H1 (cell line): Measurements from ENCODE around the gene TMEM89. TPM values are rescaled to one million over a fixed set of nuclear protein-coding genes. Genes with fewer than 3 reads are reported as not detected.

ENCODE experiments used
- CTCF ChIA-PET: fragments of 300-600 bp; sonication (Branson Sonifier 250); formaldehyde crosslinking; loops from one replicate; lab custom pipeline; 2021; ENCODE audit not compliant: partially characterized antibody; lab: Charles Lee
- POLR2A ChIA-PET: fragments of 300-600 bp; sonication (Branson Sonifier 250); formaldehyde crosslinking; loops from one replicate; lab custom pipeline; 2021; ENCODE audit warnings: inconsistent platforms; ENCODE audit not compliant: partially characterized antibody; lab: Charles Lee
- DNase-seq, 2 experiments: peaks; one replicate each; pipeline versions ENCODE4 v3.0.0 to v3.0.0-alpha.2; 2010 to 2022; ENCODE audit warnings: low spot score in 2 of 2, low read depth in 1 of 2, mixed read lengths in 1 of 2
- FAIRE-seq: peaks from 2 replicates; lab custom pipeline; 2011; peaks lifted over from hg19 to GRCh38; lab: Jason Lieb, UNC
- H2AFZ ChIP-seq: 2 replicates; pipeline ENCODE4 v1.8.1; 2012; ENCODE audit warnings: low read length, inconsistent platforms
- H2AK5ac ChIP-seq: 2 replicates; pipeline ENCODE4 v1.6.1; 2013; ENCODE audit warnings: low read depth, low read length
- H2BK120ac ChIP-seq: replicated peaks from 2 replicates; pipeline ENCODE3; 2013; ENCODE audit warnings: low read depth, low read length, inconsistent platforms
- H2BK12ac ChIP-seq: 2 replicates; pipeline ENCODE4 v1.6.1; 2013; ENCODE audit warnings: low read depth, low read length
- H2BK15ac ChIP-seq: 2 replicates; pipeline ENCODE4 v1.6.1; 2013; ENCODE audit warnings: low read length
- H2BK20ac ChIP-seq: 2 replicates; pipeline ENCODE4 v1.6.1; 2013; ENCODE audit warnings: low read length
- H2BK5ac ChIP-seq: 2 replicates; pipeline ENCODE4 v1.6.1; 2013; ENCODE audit warnings: low read depth, low read length
- H3K14ac ChIP-seq: 2 replicates; pipeline ENCODE4 v1.6.1; 2013; ENCODE audit warnings: inconsistent platforms; ENCODE audit not compliant: insufficient read length
- H3K18ac ChIP-seq: 2 replicates; pipeline ENCODE4 v1.6.1; 2013; ENCODE audit warnings: low read length; ENCODE audit errors: extremely low read depth
- H3K23ac ChIP-seq: 2 replicates; pipeline ENCODE4 v1.6.1; 2013; ENCODE audit warnings: inconsistent platforms; ENCODE audit not compliant: insufficient read length
- H3K23me2 ChIP-seq: 2 replicates; pipeline ENCODE4 v1.6.1; 2013; ENCODE audit warnings: low read depth, low read length
- H3K27ac ChIP-seq: 2 replicates; pipeline ENCODE4 v1.6.1; 2011; ENCODE audit warnings: low read depth, low read length, inconsistent platforms
- H3K27me3 ChIP-seq, 4 experiments: replicated peaks in 1 of 4; 1 replicate in 1 of 4; 2 replicates in 3 of 4; pipeline versions ENCODE4 v1.6.1 to v1.8.1; 2011 to 2013; ENCODE audit warnings: low read length in 3 of 4, mild to moderate bottlenecking in 3 of 4, inconsistent platforms in 2 of 4, mixed read lengths in 2 of 4, moderate library complexity in 1 of 4; ENCODE audit not compliant: control insufficient read depth in 3 of 4, insufficient read depth in 3 of 4; ENCODE audit errors: extremely low read depth in 1 of 4
- H3K36me3 ChIP-seq, 4 experiments: 2 replicates each; pipeline versions ENCODE4 v1.6.1 to v1.8.1; 2011 to 2013; ENCODE audit warnings: mild to moderate bottlenecking in 4 of 4, low read length in 3 of 4, moderate library complexity in 2 of 4, control low read depth in 1 of 4, inconsistent platforms in 1 of 4; ENCODE audit not compliant: insufficient read depth in 4 of 4, control insufficient read depth in 2 of 4
- H3K4ac ChIP-seq: replicated peaks from 2 replicates; pipeline ENCODE3; 2013; ENCODE audit warnings: low read length, low read depth, mixed read lengths, inconsistent platforms; ENCODE audit not compliant: insufficient read length
- H3K4me1 ChIP-seq, 4 experiments: replicated peaks in 1 of 4; 1 replicate in 1 of 4; 2 replicates in 3 of 4; pipeline versions ENCODE4 v1.6.1 to v1.8.1; 2011 to 2013; ENCODE audit warnings: low read length in 3 of 4, inconsistent platforms in 2 of 4, mixed read lengths in 1 of 4; ENCODE audit not compliant: insufficient read depth in 4 of 4, control insufficient read depth in 3 of 4
- H3K4me2 ChIP-seq, 2 experiments: 2 replicates each; pipeline versions ENCODE4 v1.6.1 to v1.8.1; 2011 to 2013; ENCODE audit warnings: low read depth in 2 of 2, low read length in 2 of 2, control low read depth in 1 of 2, inconsistent platforms in 1 of 2, mild to moderate bottlenecking in 1 of 2; ENCODE audit not compliant: insufficient read depth in 1 of 2
- H3K4me3 ChIP-seq, 4 experiments: fragments of 200-600, 300-600 bp in 1 of 4; sonication (generic), shearing (Covaris generic), sonication (Bioruptor Twin) in 1 of 4; 2 replicates each; pipeline versions ENCODE4 v1.5.1 to v1.8.1; 2011 to 2016; ENCODE audit warnings: low read length in 4 of 4, low read depth in 3 of 4, control low read depth in 2 of 4, inconsistent platforms in 2 of 4, mild to moderate bottlenecking in 2 of 4, mixed read lengths in 1 of 4, moderate library complexity in 1 of 4; ENCODE audit not compliant: insufficient read depth in 2 of 4; ENCODE audit errors: extremely low read depth in 1 of 4
- H3K56ac ChIP-seq: replicated peaks from 2 replicates; pipeline ENCODE3; 2013; ENCODE audit warnings: low read depth, mild to moderate bottlenecking, mixed read lengths, low read length, inconsistent platforms; ENCODE audit not compliant: insufficient read length
- H3K79me1 ChIP-seq: 2 replicates; pipeline ENCODE4 v1.6.1; 2013; ENCODE audit warnings: low read depth, low read length, control low read depth
- H3K79me2 ChIP-seq, 2 experiments: 2 replicates each; pipeline versions ENCODE4 v1.6.1 to v1.8.1; 2012 to 2013; ENCODE audit warnings: low read length in 2 of 2, mild to moderate bottlenecking in 2 of 2, inconsistent platforms in 1 of 2; ENCODE audit not compliant: insufficient read depth in 2 of 2, control insufficient read depth in 1 of 2
- H3K9ac ChIP-seq, 4 experiments: replicated peaks in 1 of 4; 1 replicate in 1 of 4; 2 replicates in 3 of 4; pipeline versions ENCODE4 v1.6.1 to v1.8.1; 2011 to 2013; ENCODE audit warnings: low read depth in 3 of 4, low read length in 3 of 4, control low read depth in 2 of 4, mild to moderate bottlenecking in 2 of 4, moderate library complexity in 2 of 4, inconsistent platforms in 1 of 4; ENCODE audit errors: extremely low read depth in 1 of 4
- H3K9me3 ChIP-seq, 2 experiments: 2 replicates each; pipeline versions ENCODE4 v1.6.1 to v1.8.1; 2012 to 2013; ENCODE audit warnings: mild to moderate bottlenecking in 2 of 2, moderate library complexity in 2 of 2, control low read depth in 1 of 2, inconsistent platforms in 1 of 2, low read depth in 1 of 2, low read length in 1 of 2, mixed read lengths in 1 of 2; ENCODE audit not compliant: insufficient read depth in 2 of 2
- H4K20me1 ChIP-seq, 2 experiments: replicated peaks in 1 of 2; 2 replicates each; pipeline versions ENCODE3 to v1.8.1; 2011 to 2013; ENCODE audit warnings: inconsistent platforms in 2 of 2, low read length in 2 of 2, mild to moderate bottlenecking in 1 of 2; ENCODE audit not compliant: insufficient read depth in 2 of 2, control insufficient read depth in 1 of 2
- H4K5ac ChIP-seq: 2 replicates; pipeline ENCODE4 v1.6.1; 2013; ENCODE audit warnings: low read length, low read depth, mixed read lengths, inconsistent platforms; ENCODE audit not compliant: insufficient read length
- H4K8ac ChIP-seq: 2 replicates; pipeline ENCODE4 v1.8.0; 2013; ENCODE audit warnings: mild to moderate bottlenecking, moderate library complexity, low read length, inconsistent platforms; ENCODE audit not compliant: insufficient read depth; ENCODE audit errors: extremely low read depth
- H4K91ac ChIP-seq: replicated peaks from 2 replicates; pipeline ENCODE3; 2013; ENCODE audit warnings: low read length, mixed read lengths, inconsistent platforms; ENCODE audit not compliant: insufficient read length
- CEBPB ChIP-seq: IDR thresholded peaks from 2 replicates; pipeline ENCODE4 v1.6.1; 2012; ENCODE audit warnings: low read depth, low read length
- EGR1 ChIP-seq: IDR thresholded peaks from 2 replicates; pipeline ENCODE4 v1.6.1; 2011; ENCODE audit warnings: low read depth, low read length, borderline replicate concordance
- EP300 ChIP-seq, 2 experiments: IDR thresholded peaks; 1 replicate in 1 of 2; 2 replicates in 1 of 2; pipeline ENCODE4 v1.6.1; 2011 to 2012; ENCODE audit warnings: low read depth in 2 of 2, low read length in 2 of 2, mild to moderate bottlenecking in 2 of 2, borderline replicate concordance in 1 of 2, inconsistent platforms in 1 of 2, moderate library complexity in 1 of 2
- EZH2 ChIP-seq: fragments of 200-600 bp; sonication (generic); IDR thresholded peaks from 2 replicates; pipeline ENCODE4 v1.7.1; 2012; ENCODE audit warnings: low read depth, mild to moderate bottlenecking, moderate library complexity, low read length, inconsistent platforms; ENCODE audit not compliant: severe bottlenecking
- MAFK ChIP-seq: IDR thresholded peaks from 2 replicates; pipeline ENCODE4 v1.6.1; 2012; ENCODE audit warnings: low read depth, mild to moderate bottlenecking, improper control_type of control experiment, low read length
- NANOG ChIP-seq: IDR thresholded peaks from 2 replicates; pipeline ENCODE4 v1.6.1; 2011; ENCODE audit warnings: low read length, low read depth, mild to moderate bottlenecking, inconsistent platforms; ENCODE audit not compliant: insufficient read depth, poor library complexity, severe bottlenecking
- PHF8 ChIP-seq: fragments of 200-600 bp; sonication (generic); conservative IDR thresholded peaks from 2 replicates; pipeline ENCODE4 v1.7.1; 2012; ENCODE audit warnings: low read depth, mild to moderate bottlenecking, inconsistent platforms, low read length, moderate library complexity
- RXRA ChIP-seq: IDR thresholded peaks from 2 replicates; pipeline ENCODE4 v1.6.1; 2011; ENCODE audit warnings: low read depth, mild to moderate bottlenecking, low read length, moderate library complexity; ENCODE audit not compliant: insufficient read depth
- SIRT6 ChIP-seq: IDR thresholded peaks from one replicate; pipeline ENCODE4 v1.7.1; 2012; ENCODE audit warnings: low read length, inconsistent platforms
- SIX5 ChIP-seq: IDR thresholded peaks from 2 replicates; pipeline ENCODE4 v1.6.1; 2011; ENCODE audit warnings: mild to moderate bottlenecking, low read depth, low read length
- WGBS, 2 experiments: shearing (Covaris generic) in 1 of 2; methylation state at CpG; one replicate each; pipeline versions ENCODE4 v1.1.6 to v1.1.7; 2013 to 2015; ENCODE audit warnings: low lambda C conversion rate in 2 of 2, mixed read lengths in 2 of 2, inconsistent platforms in 1 of 2, low coverage in 1 of 2, missing lambda C conversion rate in 1 of 2; ENCODE audit not compliant: insufficient replicate concordance in 2 of 2, insufficient coverage in 1 of 2, insufficient read length in 1 of 2; ENCODE audit errors: extremely low coverage in 1 of 2, missing lambda C conversion rate in 1 of 2; 5-methylcytosine and 5-hydroxymethylcytosine counted together
- polyA plus RNA-seq, 7 experiments: library from polyadenylated mRNA; depleted of rRNA in 3 of 7; stranded (reverse) in 5 of 7; unstranded in 2 of 7; fragments of >200 nt in 5 of 7; fragments of 200-250 nt in 2 of 7; gene quantifications; 1 replicate in 5 of 7; 2 replicates in 1 of 7; 4 replicates in 1 of 7; pipeline versions ENCODE4 v1.2.1 to v1.2.3, GENCODE V29; 2011 to 2013; ENCODE audit warnings: missing spikeins in 2 of 7, mixed read lengths in 2 of 7
- total RNA-seq: library from RNA; stranded (reverse); fragmentation: NEBNext Ultra II Directional; extraction: Animal tissue kit (Norgen Biotek cat#: 25700); gene quantifications from 2 replicates; pipeline ENCODE4 v1.2.1, GENCODE V29; 2021
- TF ChIP-seq, protein P1 (sequence below): IDR thresholded peaks from 2 replicates; pipeline ENCODE4 v1.6.1; 2012; ENCODE audit warnings: inconsistent platforms
- TF ChIP-seq, protein P2 (sequence below): IDR thresholded peaks from 2 replicates; pipeline ENCODE4 v1.6.1; 2011; ENCODE audit warnings: low read length, improper control_type of control experiment

TMEM89 gene
- total and polyA plus RNA-seq, 2 of the 8 experiments (the other 6 are each of a cell fraction or from before 2014, with no cell fraction given), result not detected

DNA sequence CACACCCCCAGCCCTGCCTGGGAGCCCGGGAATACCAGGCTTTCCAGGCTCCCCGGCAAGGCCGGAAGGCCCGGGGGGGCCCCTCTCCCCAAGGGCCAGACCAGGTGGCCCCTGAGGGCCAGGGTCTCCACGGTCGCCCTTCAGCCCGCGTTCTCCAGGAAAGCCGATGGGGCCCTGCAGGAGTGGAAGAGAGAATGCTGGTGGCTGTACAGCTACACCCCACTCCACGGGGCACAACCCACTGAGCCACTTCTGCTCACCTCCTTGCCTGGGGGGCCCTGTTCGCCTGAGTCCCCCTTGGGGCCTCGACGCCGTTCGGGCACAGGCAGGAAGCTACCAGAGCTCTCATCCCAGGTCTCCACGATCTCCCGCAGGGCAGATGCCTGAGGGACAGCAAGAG lies 46.2 kb downstream of the TMEM89 start:
- H4K8ac ChIP-seq, result 0 out of 2 replicates have a peak overlapping the region, but pooled peaks have one; percentile 25
- DNase-seq, result no peak
- peaks cover 0 to 4% of the 10 kb centered on the region in 2 experiments for H4K20me1 ChIP-seq
- no peaks in the 10 kb centered on the region for H3K79me1 ChIP-seq
- H3K9ac ChIP-seq, result no peak overlapping the region
- H3K56ac ChIP-seq, result no peak overlapping the region
- H2AK5ac ChIP-seq, result no peak overlapping the region
- H3K23me2 ChIP-seq, result peaks cover 2% of the 10 kb centered on the region; the same call in 1 of the 2 replicates
- H3K4me1 ChIP-seq, result no peaks in the 10 kb centered on the region
- no peak overlapping the region for H2BK20ac ChIP-seq
- no peak overlapping the region for H4K91ac ChIP-seq
- no peak overlapping the region for H3K4me3 ChIP-seq
- no peaks in the 10 kb centered on the region; a peak in 1 of 7 replicates for H3K27me3 ChIP-seq
- no peak overlapping the region for H2BK12ac ChIP-seq
- no peak overlapping the region for H3K27ac ChIP-seq
- H3K79me2 ChIP-seq, result no peaks in the 10 kb centered on the region
- H3K4ac ChIP-seq, result no peak overlapping the region
- H2BK5ac ChIP-seq, result no peak overlapping the region
- WGBS, 2 experiments, result 94% methylated on average over 16 of the region's 17 CpGs; no CpG with 5 or more reads in 1 of the 2 experiments
- no peak overlapping the region for H2BK120ac ChIP-seq
- H2BK15ac ChIP-seq, result no peak overlapping the region
- no peak overlapping the region for H4K5ac ChIP-seq
- H3K4me2 ChIP-seq, result no peak overlapping the region
- H3K9me3 ChIP-seq, result no peaks in the 10 kb centered on the region
- no peak overlapping the region for H2AFZ ChIP-seq
- CTCF ChIA-PET, result interaction anchor here (1.6 kb wide), 1 partner anchor 17 kb away, joined by 4 read pairs; no protein-coding TSS in a partner anchor
- POLR2A ChIA-PET, result no interaction called here
- no peak for FAIRE-seq
- no peak overlapping the region for H3K14ac ChIP-seq
- H3K36me3 ChIP-seq, result peaks cover 0 to 3% (median 1%) of the 10 kb centered on the region in 4 experiments; a peak in 2 of 8 replicates
- H3K23ac ChIP-seq, result no peak overlapping the region
- no peak overlapping the region for H3K18ac ChIP-seq
- TF ChIP-seq SIX5 (no peak), SIRT6 (no peak), EGR1 (no peak), EZH2 (no peak), RXRA (no peak), MAFK (no peak), PHF8 (no peak), NANOG (no peak), CEBPB (no peak), EP300 (IDR thresholded peaks at IDR 0.05; ENCODE audit: borderline replicate concordance in 1 of 2, low read depth in 2 of 2, low read length in 2 of 2) (no peak)
- TF ChIP-seq, protein P1, sequence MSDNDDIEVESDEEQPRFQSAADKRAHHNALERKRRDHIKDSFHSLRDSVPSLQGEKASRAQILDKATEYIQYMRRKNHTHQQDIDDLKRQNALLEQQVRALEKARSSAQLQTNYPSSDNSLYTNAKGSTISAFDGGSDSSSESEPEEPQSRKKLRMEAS, result no peak
- TF ChIP-seq, protein P2, sequence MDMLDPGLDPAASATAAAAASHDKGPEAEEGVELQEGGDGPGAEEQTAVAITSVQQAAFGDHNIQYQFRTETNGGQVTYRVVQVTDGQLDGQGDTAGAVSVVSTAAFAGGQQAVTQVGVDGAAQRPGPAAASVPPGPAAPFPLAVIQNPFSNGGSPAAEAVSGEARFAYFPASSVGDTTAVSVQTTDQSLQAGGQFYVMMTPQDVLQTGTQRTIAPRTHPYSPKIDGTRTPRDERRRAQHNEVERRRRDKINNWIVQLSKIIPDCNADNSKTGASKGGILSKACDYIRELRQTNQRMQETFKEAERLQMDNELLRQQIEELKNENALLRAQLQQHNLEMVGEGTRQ, result no peak
